ENCODE results near the gene STT3B.

DNA sequence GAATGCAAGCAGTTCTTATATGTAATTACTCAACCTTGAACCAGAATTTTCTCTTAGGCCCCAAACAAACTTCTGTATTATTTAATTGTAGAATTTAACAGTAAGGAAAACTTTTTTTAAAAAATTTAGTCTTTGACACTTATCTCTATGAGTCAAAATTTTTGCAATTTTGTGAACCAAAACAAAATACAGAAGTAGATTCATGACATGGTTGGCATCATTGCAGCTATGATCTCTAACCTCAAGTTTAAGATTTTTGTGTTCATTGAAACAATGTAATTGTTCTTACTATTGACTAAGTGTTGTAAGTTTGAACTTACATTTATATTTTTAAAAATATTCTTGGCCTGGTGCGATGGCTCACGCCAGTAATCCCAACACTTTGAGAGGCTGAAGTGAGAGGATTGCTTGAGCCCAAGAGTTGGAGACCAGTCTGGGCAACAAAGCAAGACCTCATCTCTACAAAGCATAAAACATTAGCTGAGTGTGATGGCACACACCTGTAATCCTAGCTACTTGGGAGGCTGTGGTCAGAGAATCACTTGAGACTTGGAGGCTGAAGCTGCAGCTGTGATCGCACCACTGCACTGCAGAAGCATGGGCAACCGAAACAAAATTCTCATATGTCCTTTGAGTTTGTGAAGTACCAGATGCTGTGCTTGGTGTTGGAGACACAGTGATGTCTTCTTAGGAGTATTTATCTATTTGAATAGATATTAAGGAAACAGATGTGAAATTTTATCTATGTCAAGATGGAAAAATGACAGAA is 39.7 kb downstream of the STT3B start:
- TF ChIP-seq, protein P1, sequence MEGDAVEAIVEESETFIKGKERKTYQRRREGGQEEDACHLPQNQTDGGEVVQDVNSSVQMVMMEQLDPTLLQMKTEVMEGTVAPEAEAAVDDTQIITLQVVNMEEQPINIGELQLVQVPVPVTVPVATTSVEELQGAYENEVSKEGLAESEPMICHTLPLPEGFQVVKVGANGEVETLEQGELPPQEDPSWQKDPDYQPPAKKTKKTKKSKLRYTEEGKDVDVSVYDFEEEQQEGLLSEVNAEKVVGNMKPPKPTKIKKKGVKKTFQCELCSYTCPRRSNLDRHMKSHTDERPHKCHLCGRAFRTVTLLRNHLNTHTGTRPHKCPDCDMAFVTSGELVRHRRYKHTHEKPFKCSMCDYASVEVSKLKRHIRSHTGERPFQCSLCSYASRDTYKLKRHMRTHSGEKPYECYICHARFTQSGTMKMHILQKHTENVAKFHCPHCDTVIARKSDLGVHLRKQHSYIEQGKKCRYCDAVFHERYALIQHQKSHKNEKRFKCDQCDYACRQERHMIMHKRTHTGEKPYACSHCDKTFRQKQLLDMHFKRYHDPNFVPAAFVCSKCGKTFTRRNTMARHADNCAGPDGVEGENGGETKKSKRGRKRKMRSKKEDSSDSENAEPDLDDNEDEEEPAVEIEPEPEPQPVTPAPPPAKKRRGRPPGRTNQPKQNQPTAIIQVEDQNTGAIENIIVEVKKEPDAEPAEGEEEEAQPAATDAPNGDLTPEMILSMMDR (optimal IDR thresholded peaks at IDR 0.05 in 1 of 3, IDR thresholded peaks at IDR 0.05 in 1 of 3, conservative IDR thresholded peaks at IDR 0.05 in 1 of 3; ENCODE audit: extremely low read depth in 1 of 3, insufficient read depth in 2 of 3, low read length in 3 of 3), result no peak
- no peak for TF ChIP-seq EZH2 (IDR thresholded peaks at IDR 0.05; ENCODE audit: low read length)

Measured in keratinocyte (primary cell).